ENCODE results near the gene GFOD2. TPM values are rescaled to one million over a fixed set of nuclear protein-coding genes. Genes with fewer than 3 reads are reported as not detected.

GFOD2 gene
- total and polyA plus RNA-seq, 2 of the 8 experiments (the other 6 are each of a cell fraction or from before 2014, with no cell fraction given): 21.4 to 33.2 TPM

DNA sequence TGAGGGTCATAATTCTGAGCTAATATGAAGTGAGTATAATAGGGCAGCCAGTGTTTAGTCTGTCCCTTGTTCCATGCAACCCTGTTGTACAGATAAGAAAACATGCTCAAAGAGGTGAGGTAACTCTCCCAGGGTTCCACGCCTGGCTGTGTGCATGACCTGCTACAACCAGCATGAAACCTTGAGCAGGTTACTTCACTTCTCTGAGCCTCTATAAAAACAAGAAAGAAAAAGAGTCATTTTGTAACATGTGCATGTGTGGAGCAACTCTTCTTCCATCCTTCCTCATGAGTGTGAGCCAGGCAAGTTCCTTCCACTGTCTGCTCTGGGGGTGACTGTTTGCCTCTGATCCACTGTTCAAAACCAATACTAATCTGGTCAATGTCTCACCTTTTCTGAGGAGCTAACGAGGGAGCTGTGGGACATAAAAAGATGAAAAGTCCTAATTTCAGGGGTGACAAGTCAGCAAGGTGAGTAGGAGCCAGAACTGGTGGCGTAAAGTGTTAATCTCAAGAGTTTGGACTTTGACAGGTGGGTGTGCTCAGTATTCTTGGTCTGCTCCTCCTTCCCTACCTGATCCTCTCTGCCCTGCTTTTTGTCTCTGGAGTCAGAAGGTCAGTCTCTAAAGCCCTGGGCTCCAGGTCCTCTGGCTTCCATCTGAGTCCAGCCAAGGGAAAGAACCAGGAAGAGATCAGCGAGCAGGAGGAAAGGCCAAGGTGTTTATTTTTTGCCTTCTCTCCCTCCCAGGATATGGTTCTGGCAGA, 21.5 kb downstream of the GFOD2 start (continued):
- no peak for TF ChIP-seq SRF (IDR thresholded peaks at IDR 0.05; ENCODE audit: low read depth, low read length)
- TF ChIP-seq, protein P1, sequence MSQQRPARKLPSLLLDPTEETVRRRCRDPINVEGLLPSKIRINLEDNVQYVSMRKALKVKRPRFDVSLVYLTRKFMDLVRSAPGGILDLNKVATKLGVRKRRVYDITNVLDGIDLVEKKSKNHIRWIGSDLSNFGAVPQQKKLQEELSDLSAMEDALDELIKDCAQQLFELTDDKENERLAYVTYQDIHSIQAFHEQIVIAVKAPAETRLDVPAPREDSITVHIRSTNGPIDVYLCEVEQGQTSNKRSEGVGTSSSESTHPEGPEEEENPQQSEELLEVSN (IDR thresholded peaks at IDR 0.05): no peak
- no peak for TF ChIP-seq TAF7 (optimal IDR thresholded peaks at IDR 0.05; ENCODE audit: borderline replicate concordance, low read depth, low read length)

Measured in H1 (cell line).